Measurements from ENCODE around the gene PASK. TPM values are rescaled to one million over a fixed set of nuclear protein-coding genes. Genes with fewer than 3 reads are reported as not detected.

PASK gene
- total RNA-seq, 1 donor from 2014 or later = 15.7 TPM

GRCh38 chr2:241118737-241119505, 30.4 kb downstream of the PASK start:
- DNase-seq (no peak), ATAC-seq (peak; percentile 17)
- intact Hi-C loops (cut with DNase I) = no loop called here
- no peak overlapping the region for H3K4me3 ChIP-seq
- no peaks in the 10 kb centered on the region for H3K36me3 ChIP-seq
- no peaks in the 10 kb centered on the region for H3K4me1 ChIP-seq
- no peak for TF ChIP-seq CTCF (IDR thresholded peaks at IDR 0.05)
- no peak overlapping the region for H3K27ac ChIP-seq
- no peaks in the 10 kb centered on the region for H3K9me3 ChIP-seq
- H3K27me3 ChIP-seq = no peaks in the 10 kb centered on the region

- intact Hi-C loops (cut with DNase I) = no loop called here
- no peak overlapping the region for H3K27ac ChIP-seq
- H3K9me3 ChIP-seq = no peaks in the 10 kb centered on the region
- H3K4me1 ChIP-seq = no peaks in the 10 kb centered on the region
- H3K36me3 ChIP-seq = no peaks in the 10 kb centered on the region
- H3K27me3 ChIP-seq = no peaks in the 10 kb centered on the region
- no peak overlapping the region for H3K4me3 ChIP-seq
- DNase-seq (no peak), ATAC-seq (peak; percentile 10)
- no peak for TF ChIP-seq CTCF (IDR thresholded peaks at IDR 0.05)
These were observed 32.4 kb downstream of the PASK start for GRCh38 chr2:241116606-241117560.

GRCh38 chr2:241115361-241115760, 33.9 kb downstream of the PASK start:
- ATAC-seq (no peak), DNase-seq (no peak)
- H3K27me3 ChIP-seq = no peaks in the 10 kb centered on the region
- intact Hi-C loops (cut with DNase I) = no loop called here
- H3K27ac ChIP-seq = no peak overlapping the region
- no peak for TF ChIP-seq CTCF (IDR thresholded peaks at IDR 0.05)
- H3K36me3 ChIP-seq = no peaks in the 10 kb centered on the region
- no peaks in the 10 kb centered on the region for H3K9me3 ChIP-seq
- H3K4me1 ChIP-seq = no peaks in the 10 kb centered on the region
- no peak overlapping the region for H3K4me3 ChIP-seq

GRCh38 chr2:241114836-241115235, 34.4 kb downstream of the PASK start:
- H3K4me1 ChIP-seq = no peaks in the 10 kb centered on the region
- H3K36me3 ChIP-seq = no peaks in the 10 kb centered on the region
- TF ChIP-seq CTCF (IDR thresholded peaks at IDR 0.05) = no peak
- no peak for ATAC-seq
- intact Hi-C loops (cut with DNase I) = no loop called here
- DNase-seq = no peak
- H3K27ac ChIP-seq = no peak overlapping the region
- H3K9me3 ChIP-seq = no peaks in the 10 kb centered on the region
- no peaks in the 10 kb centered on the region for H3K27me3 ChIP-seq
- H3K4me3 ChIP-seq = no peak overlapping the region

GRCh38 chr2:241112592-241112991, 36.7 kb downstream of the PASK start:
- H3K36me3 ChIP-seq = no peaks in the 10 kb centered on the region
- H3K4me3 ChIP-seq = no peak overlapping the region
- H3K9me3 ChIP-seq = no peaks in the 10 kb centered on the region
- H3K4me1 ChIP-seq = no peaks in the 10 kb centered on the region
- intact Hi-C loops (cut with DNase I) = no loop called here
- no peak for TF ChIP-seq CTCF (IDR thresholded peaks at IDR 0.05)
- no peak overlapping the region for H3K27ac ChIP-seq
- DNase-seq (no peak), ATAC-seq (no peak)
- no peaks in the 10 kb centered on the region for H3K27me3 ChIP-seq
